H1 (cell line): Measurements from ENCODE around the gene MAP7D2. TPM values are rescaled to one million over a fixed set of nuclear protein-coding genes. Genes with fewer than 3 reads are reported as not detected.
A peak's percentile ranks its signal among the peaks of the same experiment; 100 is the strongest.

ENCODE experiments used
- CTCF ChIA-PET: fragments of 300-600 bp; sonication (Branson Sonifier 250); formaldehyde crosslinking; loops from one replicate; lab custom pipeline; 2021; ENCODE audit not compliant: partially characterized antibody; lab: Charles Lee
- POLR2A ChIA-PET: fragments of 300-600 bp; sonication (Branson Sonifier 250); formaldehyde crosslinking; loops from one replicate; lab custom pipeline; 2021; ENCODE audit warnings: inconsistent platforms; ENCODE audit not compliant: partially characterized antibody; lab: Charles Lee
- DNase-seq, 2 experiments: peaks; one replicate each; pipeline versions ENCODE4 v3.0.0 to v3.0.0-alpha.2; 2010 to 2022; ENCODE audit warnings: low spot score in 2 of 2, low read depth in 1 of 2, mixed read lengths in 1 of 2
- FAIRE-seq: peaks from 2 replicates; lab custom pipeline; 2011; peaks lifted over from hg19 to GRCh38; lab: Jason Lieb, UNC
- H2AFZ ChIP-seq: 2 replicates; pipeline ENCODE4 v1.8.1; 2012; ENCODE audit warnings: low read length, inconsistent platforms
- H2AK5ac ChIP-seq: 2 replicates; pipeline ENCODE4 v1.6.1; 2013; ENCODE audit warnings: low read depth, low read length
- H2BK120ac ChIP-seq: replicated peaks from 2 replicates; pipeline ENCODE3; 2013; ENCODE audit warnings: low read depth, low read length, inconsistent platforms
- H2BK12ac ChIP-seq: 2 replicates; pipeline ENCODE4 v1.6.1; 2013; ENCODE audit warnings: low read depth, low read length
- H2BK15ac ChIP-seq: 2 replicates; pipeline ENCODE4 v1.6.1; 2013; ENCODE audit warnings: low read length
- H2BK20ac ChIP-seq: 2 replicates; pipeline ENCODE4 v1.6.1; 2013; ENCODE audit warnings: low read length
- H2BK5ac ChIP-seq: 2 replicates; pipeline ENCODE4 v1.6.1; 2013; ENCODE audit warnings: low read depth, low read length
- H3K14ac ChIP-seq: 2 replicates; pipeline ENCODE4 v1.6.1; 2013; ENCODE audit warnings: inconsistent platforms; ENCODE audit not compliant: insufficient read length
- H3K18ac ChIP-seq: 2 replicates; pipeline ENCODE4 v1.6.1; 2013; ENCODE audit warnings: low read length; ENCODE audit errors: extremely low read depth
- H3K23ac ChIP-seq: 2 replicates; pipeline ENCODE4 v1.6.1; 2013; ENCODE audit warnings: inconsistent platforms; ENCODE audit not compliant: insufficient read length
- H3K23me2 ChIP-seq: 2 replicates; pipeline ENCODE4 v1.6.1; 2013; ENCODE audit warnings: low read depth, low read length
- H3K27ac ChIP-seq: 2 replicates; pipeline ENCODE4 v1.6.1; 2011; ENCODE audit warnings: low read depth, low read length, inconsistent platforms
- H3K27me3 ChIP-seq, 4 experiments: replicated peaks in 1 of 4; 1 replicate in 1 of 4; 2 replicates in 3 of 4; pipeline versions ENCODE4 v1.6.1 to v1.8.1; 2011 to 2013; ENCODE audit warnings: low read length in 3 of 4, mild to moderate bottlenecking in 3 of 4, inconsistent platforms in 2 of 4, mixed read lengths in 2 of 4, moderate library complexity in 1 of 4; ENCODE audit not compliant: control insufficient read depth in 3 of 4, insufficient read depth in 3 of 4; ENCODE audit errors: extremely low read depth in 1 of 4
- H3K36me3 ChIP-seq, 4 experiments: 2 replicates each; pipeline versions ENCODE4 v1.6.1 to v1.8.1; 2011 to 2013; ENCODE audit warnings: mild to moderate bottlenecking in 4 of 4, low read length in 3 of 4, moderate library complexity in 2 of 4, control low read depth in 1 of 4, inconsistent platforms in 1 of 4; ENCODE audit not compliant: insufficient read depth in 4 of 4, control insufficient read depth in 2 of 4
- H3K4ac ChIP-seq: replicated peaks from 2 replicates; pipeline ENCODE3; 2013; ENCODE audit warnings: low read length, low read depth, mixed read lengths, inconsistent platforms; ENCODE audit not compliant: insufficient read length
- H3K4me1 ChIP-seq, 4 experiments: replicated peaks in 1 of 4; 1 replicate in 1 of 4; 2 replicates in 3 of 4; pipeline versions ENCODE4 v1.6.1 to v1.8.1; 2011 to 2013; ENCODE audit warnings: low read length in 3 of 4, inconsistent platforms in 2 of 4, mixed read lengths in 1 of 4; ENCODE audit not compliant: insufficient read depth in 4 of 4, control insufficient read depth in 3 of 4
- H3K4me2 ChIP-seq, 2 experiments: 2 replicates each; pipeline versions ENCODE4 v1.6.1 to v1.8.1; 2011 to 2013; ENCODE audit warnings: low read depth in 2 of 2, low read length in 2 of 2, control low read depth in 1 of 2, inconsistent platforms in 1 of 2, mild to moderate bottlenecking in 1 of 2; ENCODE audit not compliant: insufficient read depth in 1 of 2
- H3K4me3 ChIP-seq, 4 experiments: fragments of 200-600, 300-600 bp in 1 of 4; sonication (generic), shearing (Covaris generic), sonication (Bioruptor Twin) in 1 of 4; 2 replicates each; pipeline versions ENCODE4 v1.5.1 to v1.8.1; 2011 to 2016; ENCODE audit warnings: low read length in 4 of 4, low read depth in 3 of 4, control low read depth in 2 of 4, inconsistent platforms in 2 of 4, mild to moderate bottlenecking in 2 of 4, mixed read lengths in 1 of 4, moderate library complexity in 1 of 4; ENCODE audit not compliant: insufficient read depth in 2 of 4; ENCODE audit errors: extremely low read depth in 1 of 4
- H3K56ac ChIP-seq: replicated peaks from 2 replicates; pipeline ENCODE3; 2013; ENCODE audit warnings: low read depth, mild to moderate bottlenecking, mixed read lengths, low read length, inconsistent platforms; ENCODE audit not compliant: insufficient read length
- H3K79me1 ChIP-seq: 2 replicates; pipeline ENCODE4 v1.6.1; 2013; ENCODE audit warnings: low read depth, low read length, control low read depth
- H3K79me2 ChIP-seq, 2 experiments: 2 replicates each; pipeline versions ENCODE4 v1.6.1 to v1.8.1; 2012 to 2013; ENCODE audit warnings: low read length in 2 of 2, mild to moderate bottlenecking in 2 of 2, inconsistent platforms in 1 of 2; ENCODE audit not compliant: insufficient read depth in 2 of 2, control insufficient read depth in 1 of 2
- H3K9ac ChIP-seq, 4 experiments: replicated peaks in 1 of 4; 1 replicate in 1 of 4; 2 replicates in 3 of 4; pipeline versions ENCODE4 v1.6.1 to v1.8.1; 2011 to 2013; ENCODE audit warnings: low read depth in 3 of 4, low read length in 3 of 4, control low read depth in 2 of 4, mild to moderate bottlenecking in 2 of 4, moderate library complexity in 2 of 4, inconsistent platforms in 1 of 4; ENCODE audit errors: extremely low read depth in 1 of 4
- H3K9me3 ChIP-seq, 2 experiments: 2 replicates each; pipeline versions ENCODE4 v1.6.1 to v1.8.1; 2012 to 2013; ENCODE audit warnings: mild to moderate bottlenecking in 2 of 2, moderate library complexity in 2 of 2, control low read depth in 1 of 2, inconsistent platforms in 1 of 2, low read depth in 1 of 2, low read length in 1 of 2, mixed read lengths in 1 of 2; ENCODE audit not compliant: insufficient read depth in 2 of 2
- H4K20me1 ChIP-seq, 2 experiments: replicated peaks in 1 of 2; 2 replicates each; pipeline versions ENCODE3 to v1.8.1; 2011 to 2013; ENCODE audit warnings: inconsistent platforms in 2 of 2, low read length in 2 of 2, mild to moderate bottlenecking in 1 of 2; ENCODE audit not compliant: insufficient read depth in 2 of 2, control insufficient read depth in 1 of 2
- H4K5ac ChIP-seq: 2 replicates; pipeline ENCODE4 v1.6.1; 2013; ENCODE audit warnings: low read length, low read depth, mixed read lengths, inconsistent platforms; ENCODE audit not compliant: insufficient read length
- H4K8ac ChIP-seq: 2 replicates; pipeline ENCODE4 v1.8.0; 2013; ENCODE audit warnings: mild to moderate bottlenecking, moderate library complexity, low read length, inconsistent platforms; ENCODE audit not compliant: insufficient read depth; ENCODE audit errors: extremely low read depth
- H4K91ac ChIP-seq: replicated peaks from 2 replicates; pipeline ENCODE3; 2013; ENCODE audit warnings: low read length, mixed read lengths, inconsistent platforms; ENCODE audit not compliant: insufficient read length
- BRCA1 ChIP-seq: IDR thresholded peaks from 2 replicates; pipeline ENCODE4 v1.6.1; 2012; ENCODE audit warnings: low read depth, low read length, improper control_type of control experiment
- CTBP2 ChIP-seq: IDR thresholded peaks from 2 replicates; pipeline ENCODE4 v1.7.0; 2011; ENCODE audit warnings: borderline replicate concordance, mild to moderate bottlenecking, moderate library complexity, mixed read lengths, low read length; ENCODE audit not compliant: insufficient read depth, insufficient read length
- E2F6 ChIP-seq: IDR thresholded peaks from 2 replicates; pipeline ENCODE4 v1.6.1; 2012; ENCODE audit warnings: inconsistent platforms
- FOSL1 ChIP-seq: IDR thresholded peaks from 2 replicates; pipeline ENCODE4 v1.6.1; 2011; ENCODE audit warnings: mild to moderate bottlenecking, low read depth, low read length, moderate library complexity; ENCODE audit not compliant: insufficient read depth
- GABPA ChIP-seq: IDR thresholded peaks from 2 replicates; pipeline ENCODE4 v1.6.1; 2011; ENCODE audit warnings: mild to moderate bottlenecking, low read length, moderate library complexity, borderline replicate concordance; ENCODE audit not compliant: insufficient read depth
- GTF2F1 ChIP-seq: IDR thresholded peaks from 2 replicates; pipeline ENCODE4 v1.6.1; 2012; ENCODE audit warnings: low read depth, low read length, improper control_type of control experiment, borderline replicate concordance
- KDM5A ChIP-seq: fragments of 200-600 bp; IDR thresholded peaks from 2 replicates; pipeline ENCODE4 v1.7.1; 2012; ENCODE audit warnings: mild to moderate bottlenecking, low read length, inconsistent platforms, mixed read lengths
- MAX ChIP-seq: IDR thresholded peaks from 2 replicates; pipeline ENCODE4 v1.6.1; 2012; ENCODE audit warnings: inconsistent platforms
- SIN3A ChIP-seq, 2 experiments: IDR thresholded peaks in 1 of 2; conservative IDR thresholded peaks in 1 of 2; 2 replicates each; pipeline ENCODE4 v1.6.1; 2011 to 2012; ENCODE audit warnings: low read length in 2 of 2, improper control_type of control experiment in 1 of 2, low read depth in 1 of 2, mild to moderate bottlenecking in 1 of 2
- SP4 ChIP-seq: IDR thresholded peaks from 2 replicates; pipeline ENCODE4 v1.6.1; 2012; ENCODE audit warnings: low read length, inconsistent platforms
- TBP ChIP-seq: IDR thresholded peaks from 2 replicates; pipeline ENCODE4 v1.6.1; 2011; ENCODE audit warnings: low read depth, low read length, improper control_type of control experiment
- WGBS, 2 experiments: shearing (Covaris generic) in 1 of 2; methylation state at CpG; one replicate each; pipeline versions ENCODE4 v1.1.6 to v1.1.7; 2013 to 2015; ENCODE audit warnings: low lambda C conversion rate in 2 of 2, mixed read lengths in 2 of 2, inconsistent platforms in 1 of 2, low coverage in 1 of 2, missing lambda C conversion rate in 1 of 2; ENCODE audit not compliant: insufficient replicate concordance in 2 of 2, insufficient coverage in 1 of 2, insufficient read length in 1 of 2; ENCODE audit errors: extremely low coverage in 1 of 2, missing lambda C conversion rate in 1 of 2; 5-methylcytosine and 5-hydroxymethylcytosine counted together
- polyA plus RNA-seq, 7 experiments: library from polyadenylated mRNA; depleted of rRNA in 3 of 7; stranded (reverse) in 5 of 7; unstranded in 2 of 7; fragments of >200 nt in 5 of 7; fragments of 200-250 nt in 2 of 7; gene quantifications; 1 replicate in 5 of 7; 2 replicates in 1 of 7; 4 replicates in 1 of 7; pipeline versions ENCODE4 v1.2.1 to v1.2.3, GENCODE V29; 2011 to 2013; ENCODE audit warnings: missing spikeins in 2 of 7, mixed read lengths in 2 of 7
- total RNA-seq: library from RNA; stranded (reverse); fragmentation: NEBNext Ultra II Directional; extraction: Animal tissue kit (Norgen Biotek cat#: 25700); gene quantifications from 2 replicates; pipeline ENCODE4 v1.2.1, GENCODE V29; 2021

Gene MAP7D2
- total and polyA plus RNA-seq, 2 of the 8 experiments (the other 6 are each of a cell fraction or from before 2014, with no cell fraction given) = 0.65 to 0.83 TPM

GRCh38 chrX:20116087-20116576 lies 575 bp downstream of the MAP7D2 start:
- H2BK20ac ChIP-seq = no peak overlapping the region
- H3K4me1 ChIP-seq = 0 out of 7 replicates have a peak, but pooled peaks cover 0 to 3% (median 0%) of the 10 kb centered on the region in 4 experiments
- DNase-seq (peak in 1 of 2 experiments; percentile 51), FAIRE-seq (no peak)
- peaks cover 0 to 3% of the 10 kb centered on the region in 2 experiments; a peak in 1 of 4 replicates for H3K9me3 ChIP-seq
- no peak overlapping the region for H3K9ac ChIP-seq
- POLR2A ChIA-PET = interaction anchor here (0.9 to 1.3 kb wide), 3 partner anchors 16 to 108 kb away, joined by 3 read pairs; partner anchors contain the start of gene EIF1AX
- no peak overlapping the region for H3K27ac ChIP-seq
- no peaks in the 10 kb centered on the region for H3K79me2 ChIP-seq
- H3K23ac ChIP-seq = no peak overlapping the region
- H4K8ac ChIP-seq = peak overlapping the region; percentile 25; the same call in 1 of the 2 replicates
- no peak overlapping the region for H3K56ac ChIP-seq
- H2BK120ac ChIP-seq = no peak overlapping the region
- no peak overlapping the region for H2AFZ ChIP-seq
- peaks cover 3% of the 10 kb centered on the region; the same call in 1 of the 2 replicates for H3K23me2 ChIP-seq
- CTCF ChIA-PET = no interaction called here
- H4K20me1 ChIP-seq = peaks cover 0 to 4% of the 10 kb centered on the region in 2 experiments
- H2BK5ac ChIP-seq = no peak overlapping the region
- H3K18ac ChIP-seq = no peak overlapping the region
- no peak overlapping the region for H3K4ac ChIP-seq
- no peak overlapping the region for H2BK12ac ChIP-seq
- no peaks in the 10 kb centered on the region for H3K36me3 ChIP-seq
- H4K5ac ChIP-seq = no peak overlapping the region
- H3K4me3 ChIP-seq = peak overlapping the region; percentile 27 to 61 (median 30)
- WGBS, 2 experiments = 2% methylated on average over 22 of the region's 47 CpGs; no CpG with 5 or more reads in 1 of the 2 experiments
- H4K91ac ChIP-seq = no peak overlapping the region
- no peak overlapping the region for H2AK5ac ChIP-seq
- peaks cover 3 to 23% (median 19%) of the 10 kb centered on the region in 4 experiments for H3K27me3 ChIP-seq
- peak overlapping the region; percentile 76 to 77 for H3K4me2 ChIP-seq
- peaks cover 2% of the 10 kb centered on the region; the same call in 1 of the 2 replicates for H3K79me1 ChIP-seq
- no peak overlapping the region for H3K14ac ChIP-seq
- H2BK15ac ChIP-seq = no peak overlapping the region
- TF ChIP-seq SP4 (no peak), E2F6 (peak; percentile 88), TBP (peak; percentile 28; the same call in 1 of the 2 replicates), GTF2F1 (no peak), KDM5A (no peak), SIN3A (conservative IDR thresholded peaks at IDR 0.05 in 1 of 2, IDR thresholded peaks at IDR 0.05 in 1 of 2; ENCODE audit: low read depth in 1 of 2, low read length in 2 of 2) (no peak), BRCA1 (no peak), MAX (peak; percentile 71), FOSL1 (no peak), GABPA (no peak), CTBP2 (no peak)
